Measurements from ENCODE around the gene TFF3.

Gene TFF3

GRCh38 chr21:42279341-42279871 is 35.8 kb downstream of the TFF3 start:
- H3K4me3 ChIP-seq (replicated peaks; ENCODE audit: low read depth, low read length) = no peak overlapping the region
- no peak for DNase-seq (ENCODE audit: extremely low read depth, low read depth)
- no peak for TF ChIP-seq CTCF (IDR thresholded peaks at IDR 0.05; ENCODE audit: low read depth, low read length, missing control alignments)

- H3K4me3 ChIP-seq (replicated peaks; ENCODE audit: low read depth, low read length) = no peak overlapping the region
- no peak for TF ChIP-seq CTCF (IDR thresholded peaks at IDR 0.05; ENCODE audit: low read depth, low read length, missing control alignments)
- DNase-seq (ENCODE audit: extremely low read depth, low read depth) = no peak
Observed at GRCh38 chr21:42278451-42279149, 36.6 kb downstream of the TFF3 start.

- no peak for TF ChIP-seq CTCF (IDR thresholded peaks at IDR 0.05; ENCODE audit: low read depth, low read length, missing control alignments)
- DNase-seq (ENCODE audit: extremely low read depth, low read depth) = no peak
Observed at GRCh38 chr21:42277593-42277992, 37.6 kb downstream of the TFF3 start.

GRCh38 chr21:42276526-42277154 is 38.6 kb downstream of the TFF3 start:
- no peak for DNase-seq (ENCODE audit: extremely low read depth, low read depth)
- TF ChIP-seq CTCF (IDR thresholded peaks at IDR 0.05; ENCODE audit: low read depth, low read length, missing control alignments) = no peak

More at GRCh38 chr21:42277593-42277992, 37.6 kb downstream of the TFF3 start:
- H3K4me3 ChIP-seq (replicated peaks; ENCODE audit: low read depth, low read length) = no peak overlapping the region

GRCh38 chr21:42276076-42276475 is 39.1 kb downstream of the TFF3 start:
- no peak for TF ChIP-seq CTCF (IDR thresholded peaks at IDR 0.05; ENCODE audit: low read depth, low read length, missing control alignments)
- DNase-seq (ENCODE audit: extremely low read depth, low read depth) = no peak
- H3K4me3 ChIP-seq (replicated peaks; ENCODE audit: low read depth, low read length) = no peak overlapping the region

More at GRCh38 chr21:42276526-42277154, 38.6 kb downstream of the TFF3 start:
- H3K4me3 ChIP-seq (replicated peaks; ENCODE audit: low read depth, low read length) = no peak overlapping the region

GRCh38 chr21:42272984-42273600 is 42.1 kb downstream of the TFF3 start:
- DNase-seq (ENCODE audit: extremely low read depth, low read depth) = no peak
- TF ChIP-seq CTCF (IDR thresholded peaks at IDR 0.05; ENCODE audit: low read depth, low read length, missing control alignments) = no peak
- H3K4me3 ChIP-seq (replicated peaks; ENCODE audit: low read depth, low read length) = no peak overlapping the region
